K562 (cell line): Measurements from ENCODE around the gene PAQR8. TPM values are rescaled to one million over a fixed set of nuclear protein-coding genes. Genes with fewer than 3 reads are reported as not detected.
A peak's percentile ranks its signal among the peaks of the same experiment; 100 is the strongest.

ENCODE experiments used
- ATAC-seq: fragments of 200-7000 bp; cut with Tn5 transposase; 3 replicates; pipeline ENCODE4 v1.9.1; 2020; ENCODE audit warnings: moderate library complexity
- BruUV-seq: library from RNA; stranded (reverse); fragments of 400-500 nt; replicated peaks from 2 replicates; lab custom pipeline; 2021; lab: Mats Ljungman, UMichigan
- CTCF ChIA-PET: fragments of 300-600 bp; formaldehyde crosslinking; extraction: SDS; loops from one replicate; lab custom pipeline; 2021; ENCODE audit warnings: low intra/inter-chr PET ratio; lab: Yijun Ruan, JAX
- POLR2A ChIA-PET: fragments of 300-600, 350-650 bp; sonication (Branson Sonifier 250); formaldehyde crosslinking; extraction: SDS; loops from one replicate; lab custom pipeline; 2021; ENCODE audit warnings: antibody characterized with exemption, inconsistent platforms; lab: Yijun Ruan, JAX
- DNase-seq, 4 experiments: peaks; one replicate each; pipeline versions ENCODE4 v3.0.0 to v3.0.0-alpha.2; 2011 to 2018; ENCODE audit warnings: low spot score in 3 of 4, mixed read lengths in 3 of 4; ENCODE audit errors: extremely low read depth in 1 of 4
- FAIRE-seq: peaks from 2 replicates; lab custom pipeline; 2011; peaks lifted over from hg19 to GRCh38; lab: Jason Lieb, UNC
- H2AFZ ChIP-seq: 2 replicates; pipeline ENCODE4 v1.6.0; 2011; ENCODE audit warnings: low read depth, low read length, control low read depth, inconsistent platforms
- H3K27ac ChIP-seq: fragments of 200-600 bp; 3 replicates; pipeline ENCODE4 v1.8.0; 2011; ENCODE audit warnings: low read depth, mild to moderate bottlenecking, control low read depth, inconsistent platforms, low read length, moderate library complexity, mixed read lengths; ENCODE audit errors: extremely low read depth
- H3K27me3 ChIP-seq, 2 experiments: fragments of 300-600 bp in 1 of 2; 2 replicates in 1 of 2; 3 replicates in 1 of 2; pipeline versions ENCODE4 v1.6.0 to v1.8.0; 2011; ENCODE audit warnings: inconsistent platforms in 2 of 2, low read length in 2 of 2, mild to moderate bottlenecking in 1 of 2, mixed read lengths in 1 of 2, moderate library complexity in 1 of 2; ENCODE audit not compliant: control insufficient read depth in 2 of 2, insufficient read depth in 2 of 2
- H3K36me3 ChIP-seq: fragments of 300-600 bp; 3 replicates; pipeline ENCODE4 v1.8.0; 2011; ENCODE audit warnings: mild to moderate bottlenecking, low read length, inconsistent platforms; ENCODE audit not compliant: control insufficient read depth, insufficient read depth
- H3K4me1 ChIP-seq, 2 experiments: fragments of 200-600 bp in 1 of 2; replicated peaks in 1 of 2; 2 replicates in 1 of 2; 3 replicates in 1 of 2; pipeline versions ENCODE4 v1.5.1 to v1.8.0; 2011; ENCODE audit warnings: inconsistent platforms in 2 of 2, low read length in 2 of 2, mild to moderate bottlenecking in 1 of 2, mixed read lengths in 1 of 2, moderate library complexity in 1 of 2; ENCODE audit not compliant: control insufficient read depth in 2 of 2, insufficient read depth in 2 of 2
- H3K4me2 ChIP-seq: 2 replicates; pipeline ENCODE4 v1.6.1; 2011; ENCODE audit warnings: low read length, control low read depth, inconsistent platforms, mixed read lengths; ENCODE audit not compliant: insufficient read depth
- H3K4me3 ChIP-seq: fragments of 200-600 bp; sonication (generic), shearing (Covaris generic); 2 replicates; pipeline ENCODE4 v1.5.1; 2016; ENCODE audit warnings: control low read depth, inconsistent platforms
- H3K79me2 ChIP-seq: fragments of 200-600 bp; 3 replicates; pipeline ENCODE4 v1.8.0; 2011; ENCODE audit warnings: low read length, inconsistent platforms; ENCODE audit not compliant: control insufficient read depth, insufficient read depth
- H3K9ac ChIP-seq, 2 experiments: 2 replicates each; pipeline versions ENCODE4 v1.6.0 to v1.6.1; 2011; ENCODE audit warnings: low read depth in 2 of 2, low read length in 2 of 2, control low read depth in 1 of 2, inconsistent platforms in 1 of 2, mild to moderate bottlenecking in 1 of 2, mixed read lengths in 1 of 2; ENCODE audit not compliant: insufficient read depth in 1 of 2
- H3K9me1 ChIP-seq: one replicate; pipeline ENCODE4 v1.6.0; 2011; ENCODE audit warnings: inconsistent platforms, mild to moderate bottlenecking, low read length, moderate library complexity; ENCODE audit not compliant: control insufficient read depth, insufficient read depth
- H3K9me3 ChIP-seq: replicated peaks from 2 replicates; pipeline ENCODE4 v1.5.1; 2011; ENCODE audit warnings: low read depth, low read length, inconsistent platforms; ENCODE audit not compliant: control insufficient read depth, insufficient read depth
- H4K20me1 ChIP-seq: replicated peaks from 2 replicates; pipeline ENCODE4 v1.6.1; 2011; ENCODE audit warnings: low read length, inconsistent platforms, mixed read lengths; ENCODE audit not compliant: control insufficient read depth, insufficient read depth
- ELF1 ChIP-seq: fragments of 200-800 bp; sonication (Bioruptor generic); IDR thresholded peaks from 2 replicates; pipeline ENCODE4 v1.6.1; 2016; ENCODE audit warnings: missing genetic modification characterization, missing compliant biosample characterization
- HDAC3 ChIP-seq: fragments of 450-650 bp; IDR thresholded peaks from 2 replicates; pipeline ENCODE4 v1.6.1; 2018; ENCODE audit warnings: borderline replicate concordance, mild to moderate bottlenecking, moderate library complexity; ENCODE audit not compliant: partially characterized antibody
- HNRNPK ChIP-seq: fragments of 200-400 bp; formaldehyde crosslinking; IDR thresholded peaks from one replicate; pipeline ENCODE4 v1.6.1; 2018; ENCODE audit warnings: mild to moderate bottlenecking, low read depth, low read length; ENCODE audit not compliant: poor library complexity, severe bottlenecking
- KLF6 ChIP-seq: fragments of 250-450 bp; sonication (Bioruptor Pico); IDR thresholded peaks from 2 replicates; pipeline ENCODE4 v1.4.0; 2020; ENCODE audit warnings: mild to moderate bottlenecking, moderate library complexity, borderline replicate concordance
- MCM5 ChIP-seq: fragments of 450-650 bp; IDR thresholded peaks from 2 replicates; pipeline ENCODE4 v1.6.1; 2016; ENCODE audit warnings: low read depth
- MXI1 ChIP-seq: IDR thresholded peaks from 2 replicates; pipeline ENCODE4 v1.6.1; 2011; ENCODE audit warnings: low read depth, mild to moderate bottlenecking, improper control_type of control experiment, low read length
- PHTF2 ChIP-seq: fragments of 250-450 bp; sonication (Bioruptor Pico); IDR thresholded peaks from 2 replicates; pipeline ENCODE4 v1.5.0; 2021; ENCODE audit warnings: mild to moderate bottlenecking
- SMC3 ChIP-seq: conservative IDR thresholded peaks from 2 replicates; pipeline ENCODE4 v1.6.1; 2011; ENCODE audit warnings: low read depth, low read length, improper control_type of control experiment; ENCODE audit not compliant: insufficient read depth
- ZFPM2 ChIP-seq: fragments of 250-450 bp; sonication (Bioruptor Pico); IDR thresholded peaks from 2 replicates; pipeline ENCODE4 v1.5.1; 2022; ENCODE audit warnings: mild to moderate bottlenecking
- ZNF384 ChIP-seq: IDR thresholded peaks from 2 replicates; pipeline ENCODE4 v1.6.1; 2012; ENCODE audit warnings: low read depth, low read length, improper control_type of control experiment
- ZNF696 ChIP-seq: fragments of 250-450 bp; sonication (Bioruptor Pico); conservative IDR thresholded peaks from 2 replicates; pipeline ENCODE4 v1.4.0; 2020; ENCODE audit warnings: mild to moderate bottlenecking, moderate library complexity
- ZNF764 ChIP-seq: fragments of 250-450 bp; sonication (Bioruptor Pico); IDR thresholded peaks from 2 replicates; pipeline ENCODE4 v1.4.0; 2020; ENCODE audit warnings: low read depth, mild to moderate bottlenecking, moderate library complexity
- WGBS: fragments of 100-300 bp; shearing (Covaris generic); methylation state at CpG from one replicate; pipeline ENCODE4 v1.1.6; 2016; ENCODE audit warnings: low coverage, mixed read lengths; ENCODE audit not compliant: insufficient coverage; ENCODE audit errors: missing lambda C conversion rate; 5-methylcytosine and 5-hydroxymethylcytosine counted together
- in situ Hi-C: fragments of 300-500 bp; cut with MboI; formaldehyde crosslinking; loops from 4 replicates; pipeline ENCODE4 v1.15.0; 2018; ENCODE audit warnings: inconsistent platforms, mixed read lengths
- intact Hi-C: fragments of 100-400 bp; cut with micrococcal nuclease; formaldehyde crosslinking; loops from 2 replicates; pipeline ENCODE4 v1.14.2; 2022
- polyA plus RNA-seq, 8 experiments: library from polyadenylated mRNA; depleted of rRNA in 4 of 8; stranded (reverse) in 5 of 8; unstranded in 3 of 8; fragments of >200 nt; fragmentation: Nextera tagmentation in 2 of 8; fragmentation: Illumina TruSeq in 1 of 8; extraction: Ambion mirVana in 2 of 8; extraction: Trizol in 1 of 8; gene quantifications; 2 replicates each; pipeline versions ENCODE4 v1.2.1 to v1.2.3, GENCODE V29; 2011 to 2014; ENCODE audit warnings: inconsistent platforms in 1 of 8, missing spikeins in 1 of 8
- total RNA-seq, 7 experiments: library from RNA; depleted of rRNA in 6 of 7; stranded (reverse); fragments of >200 nt in 6 of 7; fragmentation: Illumina TruSeq in 2 of 7; extraction: Trizol in 2 of 7; gene quantifications; 2 replicates each; pipeline versions ENCODE4 v1.2.1 to v1.2.3, GENCODE V29; 2011 to 2021; ENCODE audit warnings: low replicate concordance in 1 of 7
- TF ChIP-seq, protein P1 (sequence below): fragments of 450-650 bp; IDR thresholded peaks from 2 replicates; pipeline ENCODE4 v1.6.1; 2018; ENCODE audit warnings: mild to moderate bottlenecking, low read depth; ENCODE audit not compliant: partially characterized antibody
- TF ChIP-seq, protein P2 (sequence below), 3 experiments: fragments of 200-800 bp in 1 of 3; fragments of 250-450 bp in 1 of 3; fragments of 450-650 bp in 1 of 3; sonication (Bioruptor Pico) in 1 of 3; sonication (Bioruptor generic) in 1 of 3; formaldehyde crosslinking in 1 of 3; IDR thresholded peaks; 2 replicates each; pipeline versions ENCODE4 v1.6.1 to v1.8.0; 2016 to 2022; ENCODE audit warnings: mild to moderate bottlenecking in 2 of 3, missing genetic modification characterization in 2 of 3, missing compliant biosample characterization in 1 of 3, moderate library complexity in 1 of 3
- TF ChIP-seq, protein P3 (sequence below), 2 experiments: IDR thresholded peaks; 2 replicates each; pipeline ENCODE4 v1.6.1; 2012; ENCODE audit warnings: improper control_type of control experiment in 2 of 2, low read depth in 2 of 2, low read length in 2 of 2, borderline replicate concordance in 1 of 2

Gene PAQR8
- total and polyA plus RNA-seq, 9 of the 15 experiments (the other 6 are each of a cell fraction or from before 2014, with no cell fraction given): 1.4 to 10.2 (median 3.5) TPM

DNA sequence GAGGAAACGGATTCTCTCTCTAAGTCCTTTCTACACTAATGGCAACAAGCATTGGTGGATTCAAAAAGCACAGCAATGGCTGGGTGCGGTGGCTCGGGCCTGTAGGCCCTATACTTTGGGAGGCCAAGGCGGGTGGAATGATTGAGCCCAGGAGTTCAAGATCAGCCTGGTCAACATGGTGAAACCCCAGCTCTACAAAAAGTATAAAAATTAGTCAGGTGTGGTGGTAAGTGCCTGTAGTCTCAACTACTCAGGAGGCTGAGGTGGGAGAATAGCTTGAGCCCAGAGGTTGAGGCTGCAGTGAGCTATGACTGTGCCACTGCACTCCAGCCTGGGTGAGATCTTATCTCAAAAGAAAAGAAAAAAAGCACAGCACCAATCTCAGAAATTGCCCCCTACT lies 19.3 kb downstream of the PAQR8 start:
- in situ Hi-C loops: no loop called here
- H3K79me2 ChIP-seq: peaks cover 1% of the 10 kb centered on the region; the same call in 1 of the 3 replicates
- DNase-seq (no peak), ATAC-seq (no peak), FAIRE-seq (no peak)
- H3K27me3 ChIP-seq: no peaks in the 10 kb centered on the region
- intact Hi-C loops: no loop called here
- 84% methylated on average over 4 of the region's 4 CpGs for WGBS
- no peak overlapping the region for H3K4me2 ChIP-seq
- no peaks in the 10 kb centered on the region for H3K36me3 ChIP-seq
- H2AFZ ChIP-seq: no peak overlapping the region
- no peak overlapping the region for H3K4me3 ChIP-seq
- POLR2A ChIA-PET: interaction anchor here (1.7 kb wide), 1 partner anchor 9 kb away, joined by 5 read pairs; no protein-coding TSS in a partner anchor
- no peaks in the 10 kb centered on the region for H4K20me1 ChIP-seq
- no TSS peak for BruUV-seq
- no peaks in the 10 kb centered on the region for H3K9me3 ChIP-seq
- peak overlapping the region in 1 of 2 experiments; percentile 47; a peak in 1 of 4 replicates for H3K9ac ChIP-seq
- no peaks in the 10 kb centered on the region for H3K4me1 ChIP-seq
- no peak overlapping the region for H3K27ac ChIP-seq
- CTCF ChIA-PET: no interaction called here
- no peaks in the 10 kb centered on the region for H3K9me1 ChIP-seq
- TF ChIP-seq ZNF764 (no peak), ZFPM2 (CRISPR knock-in tag) (no peak), ZNF384 (no peak), MCM5 (no peak), HNRNPK (no peak), KLF6 (no peak), SMC3 (no peak), HDAC3 (no peak), ZNF696 (CRISPR knock-in tag) (no peak), PHTF2 (CRISPR knock-in tag) (no peak), MXI1 (no peak), ELF1 (tag) (no peak)
- TF ChIP-seq, protein P1, sequence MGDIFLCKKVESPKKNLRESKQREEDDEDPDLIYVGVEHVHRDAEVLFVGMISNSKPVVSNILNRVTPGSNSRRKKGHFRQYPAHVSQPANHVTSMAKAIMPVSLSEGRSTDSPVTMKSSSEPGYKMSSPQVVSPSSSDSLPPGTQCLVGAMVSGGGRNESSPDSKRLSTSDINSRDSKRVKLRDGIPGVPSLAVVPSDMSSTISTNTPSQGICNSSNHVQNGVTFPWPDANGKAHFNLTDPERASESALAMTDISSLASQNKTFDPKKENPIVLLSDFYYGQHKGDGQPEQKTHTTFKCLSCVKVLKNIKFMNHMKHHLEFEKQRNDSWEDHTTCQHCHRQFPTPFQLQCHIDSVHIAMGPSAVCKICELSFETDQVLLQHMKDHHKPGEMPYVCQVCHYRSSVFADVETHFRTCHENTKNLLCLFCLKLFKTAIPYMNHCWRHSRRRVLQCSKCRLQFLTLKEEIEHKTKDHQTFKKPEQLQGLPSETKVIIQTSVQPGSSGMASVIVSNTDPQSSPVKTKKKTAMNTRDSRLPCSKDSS: no peak
- TF ChIP-seq, protein P2, sequence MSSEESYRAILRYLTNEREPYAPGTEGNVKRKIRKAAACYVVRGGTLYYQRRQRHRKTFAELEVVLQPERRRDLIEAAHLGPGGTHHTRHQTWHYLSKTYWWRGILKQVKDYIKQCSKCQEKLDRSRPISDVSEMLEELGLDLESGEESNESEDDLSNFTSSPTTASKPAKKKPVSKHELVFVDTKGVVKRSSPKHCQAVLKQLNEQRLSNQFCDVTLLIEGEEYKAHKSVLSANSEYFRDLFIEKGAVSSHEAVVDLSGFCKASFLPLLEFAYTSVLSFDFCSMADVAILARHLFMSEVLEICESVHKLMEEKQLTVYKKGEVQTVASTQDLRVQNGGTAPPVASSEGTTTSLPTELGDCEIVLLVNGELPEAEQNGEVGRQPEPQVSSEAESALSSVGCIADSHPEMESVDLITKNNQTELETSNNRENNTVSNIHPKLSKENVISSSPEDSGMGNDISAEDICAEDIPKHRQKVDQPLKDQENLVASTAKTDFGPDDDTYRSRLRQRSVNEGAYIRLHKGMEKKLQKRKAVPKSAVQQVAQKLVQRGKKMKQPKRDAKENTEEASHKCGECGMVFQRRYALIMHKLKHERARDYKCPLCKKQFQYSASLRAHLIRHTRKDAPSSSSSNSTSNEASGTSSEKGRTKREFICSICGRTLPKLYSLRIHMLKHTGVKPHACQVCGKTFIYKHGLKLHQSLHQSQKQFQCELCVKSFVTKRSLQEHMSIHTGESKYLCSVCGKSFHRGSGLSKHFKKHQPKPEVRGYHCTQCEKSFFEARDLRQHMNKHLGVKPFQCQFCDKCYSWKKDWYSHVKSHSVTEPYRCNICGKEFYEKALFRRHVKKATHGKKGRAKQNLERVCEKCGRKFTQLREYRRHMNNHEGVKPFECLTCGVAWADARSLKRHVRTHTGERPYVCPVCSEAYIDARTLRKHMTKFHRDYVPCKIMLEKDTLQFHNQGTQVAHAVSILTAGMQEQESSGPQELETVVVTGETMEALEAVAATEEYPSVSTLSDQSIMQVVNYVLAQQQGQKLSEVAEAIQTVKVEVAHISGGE (CRISPR knock-in tag; IDR thresholded peaks at IDR 0.05): no peak
- TF ChIP-seq, protein P3, sequence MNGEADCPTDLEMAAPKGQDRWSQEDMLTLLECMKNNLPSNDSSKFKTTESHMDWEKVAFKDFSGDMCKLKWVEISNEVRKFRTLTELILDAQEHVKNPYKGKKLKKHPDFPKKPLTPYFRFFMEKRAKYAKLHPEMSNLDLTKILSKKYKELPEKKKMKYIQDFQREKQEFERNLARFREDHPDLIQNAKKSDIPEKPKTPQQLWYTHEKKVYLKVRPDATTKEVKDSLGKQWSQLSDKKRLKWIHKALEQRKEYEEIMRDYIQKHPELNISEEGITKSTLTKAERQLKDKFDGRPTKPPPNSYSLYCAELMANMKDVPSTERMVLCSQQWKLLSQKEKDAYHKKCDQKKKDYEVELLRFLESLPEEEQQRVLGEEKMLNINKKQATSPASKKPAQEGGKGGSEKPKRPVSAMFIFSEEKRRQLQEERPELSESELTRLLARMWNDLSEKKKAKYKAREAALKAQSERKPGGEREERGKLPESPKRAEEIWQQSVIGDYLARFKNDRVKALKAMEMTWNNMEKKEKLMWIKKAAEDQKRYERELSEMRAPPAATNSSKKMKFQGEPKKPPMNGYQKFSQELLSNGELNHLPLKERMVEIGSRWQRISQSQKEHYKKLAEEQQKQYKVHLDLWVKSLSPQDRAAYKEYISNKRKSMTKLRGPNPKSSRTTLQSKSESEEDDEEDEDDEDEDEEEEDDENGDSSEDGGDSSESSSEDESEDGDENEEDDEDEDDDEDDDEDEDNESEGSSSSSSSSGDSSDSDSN (IDR thresholded peaks at IDR 0.05; ENCODE audit: borderline replicate concordance in 1 of 2, low read depth in 2 of 2, low read length in 2 of 2): no peak
